MM.1S (cell line): ENCODE data around the gene CKLF.

ENCODE experiments used
- DNase-seq: peaks from one replicate; pipeline ENCODE4 v3.0.0-alpha.2; 2015
- H2AFZ ChIP-seq: fragments of 300-600 bp; sonication (generic); 2 replicates; pipeline ENCODE4 v1.6.0; 2016; ENCODE audit warnings: antibody characterized with exemption, low read length
- H3F3A ChIP-seq: fragments of 300-600 bp; sonication (generic); 2 replicates; pipeline ENCODE4 v1.6.1; 2016; ENCODE audit warnings: mild to moderate bottlenecking, antibody characterized with exemption, low read length, moderate library complexity, mixed read lengths; ENCODE audit not compliant: insufficient read depth
- H3K27ac ChIP-seq: fragments of 300-600 bp; sonication (generic); 2 replicates; pipeline ENCODE4 v1.5.1; 2016; ENCODE audit warnings: mild to moderate bottlenecking, low read length
- H3K27me3 ChIP-seq: fragments of 300-600 bp; sonication (generic); replicated peaks from 2 replicates; pipeline ENCODE4 v1.6.0; 2016; ENCODE audit warnings: low read length; ENCODE audit not compliant: insufficient read depth
- H3K36me3 ChIP-seq: fragments of 300-600 bp; sonication (generic); replicated peaks from 2 replicates; pipeline ENCODE4 v1.6.1; 2016; ENCODE audit warnings: mild to moderate bottlenecking, low read length, mixed read lengths; ENCODE audit not compliant: insufficient read depth
- H3K4me1 ChIP-seq: fragments of 300-600 bp; sonication (generic); 2 replicates; pipeline ENCODE4 v1.6.1; 2016; ENCODE audit warnings: low read length, mixed read lengths
- H3K4me2 ChIP-seq: fragments of 300-600 bp; sonication (generic); 2 replicates; pipeline ENCODE4 v1.6.0; 2016; ENCODE audit warnings: low read depth, low read length
- H3K4me3 ChIP-seq: fragments of 300-600 bp; sonication (generic); 2 replicates; pipeline ENCODE4 v1.5.1; 2016; ENCODE audit warnings: low read length, mixed read lengths
- H3K79me2 ChIP-seq: fragments of 300-600 bp; sonication (generic); 2 replicates; pipeline ENCODE4 v1.6.1; 2016; ENCODE audit warnings: mixed run types, low read length, mixed read lengths
- H3K9ac ChIP-seq: fragments of 300-600 bp; sonication (generic); 2 replicates; pipeline ENCODE4 v1.6.1; 2016; ENCODE audit warnings: low read length, mixed read lengths
- H3K9me2 ChIP-seq: fragments of 300-600 bp; sonication (generic); replicated peaks from 2 replicates; pipeline ENCODE4 v1.6.1; 2016; ENCODE audit warnings: mild to moderate bottlenecking, low read length, mixed read lengths; ENCODE audit not compliant: insufficient read depth
- H3K9me3 ChIP-seq: fragments of 300-600 bp; sonication (generic); replicated peaks from 2 replicates; pipeline ENCODE4 v1.6.1; 2016; ENCODE audit warnings: mild to moderate bottlenecking, low read length, mixed read lengths; ENCODE audit not compliant: insufficient read depth
- H4K20me1 ChIP-seq: fragments of 300-600 bp; sonication (generic); 2 replicates; pipeline ENCODE4 v1.6.1; 2016; ENCODE audit warnings: mild to moderate bottlenecking, low read length, moderate library complexity, mixed read lengths; ENCODE audit not compliant: insufficient read depth
- EZH2 ChIP-seq: fragments of 300-600 bp; sonication (generic); optimal IDR thresholded peaks from 2 replicates; pipeline ENCODE3; 2017; ENCODE audit warnings: low read depth, mild to moderate bottlenecking, antibody characterized with exemption, low read length, mixed read lengths
- EZH2phosphoT487 ChIP-seq: fragments of 300-600 bp; sonication (generic); IDR thresholded peaks from 2 replicates; pipeline ENCODE4 v1.6.1; 2018; ENCODE audit warnings: antibody characterized with exemption, low read length
- TF ChIP-seq, protein P1 (sequence below): fragments of 300-600 bp; sonication (generic); IDR thresholded peaks from 2 replicates; pipeline ENCODE4 v1.5.1; 2016; ENCODE audit warnings: antibody characterized with exemption, low read length, mixed read lengths

Gene CKLF

DNA sequence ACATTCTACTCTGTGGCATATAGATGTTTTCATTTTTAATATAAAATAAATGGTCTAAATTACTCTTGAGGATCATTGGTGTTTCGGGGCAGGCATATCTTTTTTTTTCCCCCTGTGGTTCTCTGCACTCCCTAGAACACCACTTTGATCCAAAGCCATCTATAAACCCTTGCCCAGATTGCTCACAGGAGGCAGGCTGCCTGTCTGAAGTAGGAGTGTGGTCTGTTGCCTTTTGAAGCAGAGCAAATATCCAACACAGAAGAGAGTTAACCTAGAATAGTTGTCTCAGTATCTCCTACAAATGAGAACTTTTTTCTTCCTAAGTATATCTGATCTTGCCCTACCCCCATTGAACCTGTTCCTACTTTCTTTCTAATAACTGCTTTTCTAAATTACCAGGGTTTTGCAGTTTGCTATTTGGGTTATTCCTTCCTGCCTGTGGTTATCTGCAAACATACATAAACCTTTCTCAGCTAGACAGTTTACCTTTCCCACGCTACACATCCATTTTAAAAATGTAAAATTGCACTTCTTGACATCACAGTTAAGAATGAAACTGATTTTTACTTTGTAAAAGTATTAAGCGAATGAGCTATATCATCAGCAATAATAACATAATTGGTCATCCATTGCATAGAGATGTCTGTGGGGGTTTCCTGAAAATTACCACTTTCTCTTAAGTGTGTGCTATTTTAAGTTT, 9.2 kb downstream of the CKLF start:
- Histone ChIP-seq H3K9ac (no peak overlapping the region), H3K36me3 (peaks cover 27% of the 10 kb centered on the region), H3K4me2 (no peak overlapping the region), H3K79me2 (peaks cover 95% of the 10 kb centered on the region), H3F3A (no peaks in the 10 kb centered on the region), H4K20me1 (peaks cover 10% of the 10 kb centered on the region; the same call in 1 of the 2 replicates), H2AFZ (no peak overlapping the region), H3K9me2 (no peaks in the 10 kb centered on the region), H3K4me3 (no peak overlapping the region), H3K4me1 (peaks cover 4% of the 10 kb centered on the region; the same call in 1 of the 2 replicates), H3K27ac (no peak overlapping the region), H3K9me3 (no peaks in the 10 kb centered on the region), H3K27me3 (no peaks in the 10 kb centered on the region)
- DNase-seq = no peak
- TF ChIP-seq, protein P1, sequence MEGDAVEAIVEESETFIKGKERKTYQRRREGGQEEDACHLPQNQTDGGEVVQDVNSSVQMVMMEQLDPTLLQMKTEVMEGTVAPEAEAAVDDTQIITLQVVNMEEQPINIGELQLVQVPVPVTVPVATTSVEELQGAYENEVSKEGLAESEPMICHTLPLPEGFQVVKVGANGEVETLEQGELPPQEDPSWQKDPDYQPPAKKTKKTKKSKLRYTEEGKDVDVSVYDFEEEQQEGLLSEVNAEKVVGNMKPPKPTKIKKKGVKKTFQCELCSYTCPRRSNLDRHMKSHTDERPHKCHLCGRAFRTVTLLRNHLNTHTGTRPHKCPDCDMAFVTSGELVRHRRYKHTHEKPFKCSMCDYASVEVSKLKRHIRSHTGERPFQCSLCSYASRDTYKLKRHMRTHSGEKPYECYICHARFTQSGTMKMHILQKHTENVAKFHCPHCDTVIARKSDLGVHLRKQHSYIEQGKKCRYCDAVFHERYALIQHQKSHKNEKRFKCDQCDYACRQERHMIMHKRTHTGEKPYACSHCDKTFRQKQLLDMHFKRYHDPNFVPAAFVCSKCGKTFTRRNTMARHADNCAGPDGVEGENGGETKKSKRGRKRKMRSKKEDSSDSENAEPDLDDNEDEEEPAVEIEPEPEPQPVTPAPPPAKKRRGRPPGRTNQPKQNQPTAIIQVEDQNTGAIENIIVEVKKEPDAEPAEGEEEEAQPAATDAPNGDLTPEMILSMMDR = no peak
- TF ChIP-seq EZH2 (no peak), EZH2phosphoT487 (no peak)

DNA sequence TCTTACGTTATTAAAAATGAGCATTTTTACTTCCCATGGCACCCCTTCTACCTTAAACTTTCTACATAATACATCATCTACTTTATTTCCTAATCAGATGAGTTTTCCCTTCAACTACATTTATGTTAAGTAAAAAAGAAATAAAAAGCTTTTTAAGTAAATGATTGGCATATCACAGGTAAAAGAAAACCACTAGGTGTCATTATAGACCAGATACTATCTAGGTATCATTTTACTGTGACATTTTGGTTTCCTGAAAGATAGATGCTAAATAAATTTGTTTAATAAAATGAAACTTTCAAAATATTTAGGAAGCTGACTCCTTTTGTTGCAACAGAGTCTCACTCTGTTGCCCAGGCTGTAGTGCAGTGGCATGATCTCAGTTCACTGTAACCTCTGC, 10.0 kb downstream of the CKLF start:
- Histone ChIP-seq H2AFZ (no peak overlapping the region), H3K36me3 (peaks cover 27% of the 10 kb centered on the region), H3K27me3 (no peaks in the 10 kb centered on the region), H4K20me1 (peaks cover 8% of the 10 kb centered on the region; the same call in 1 of the 2 replicates), H3K9ac (no peak overlapping the region), H3K4me2 (no peak overlapping the region), H3K4me1 (peaks cover 4% of the 10 kb centered on the region; the same call in 1 of the 2 replicates), H3K9me2 (no peaks in the 10 kb centered on the region), H3F3A (no peaks in the 10 kb centered on the region), H3K4me3 (no peak overlapping the region), H3K9me3 (no peaks in the 10 kb centered on the region), H3K79me2 (peaks cover 87% of the 10 kb centered on the region), H3K27ac (no peak overlapping the region)
- TF ChIP-seq, protein P1 = peak; percentile 20; the same call in 1 of the 2 replicates
- no peak for TF ChIP-seq EZH2phosphoT487
- no peak for DNase-seq

DNA sequence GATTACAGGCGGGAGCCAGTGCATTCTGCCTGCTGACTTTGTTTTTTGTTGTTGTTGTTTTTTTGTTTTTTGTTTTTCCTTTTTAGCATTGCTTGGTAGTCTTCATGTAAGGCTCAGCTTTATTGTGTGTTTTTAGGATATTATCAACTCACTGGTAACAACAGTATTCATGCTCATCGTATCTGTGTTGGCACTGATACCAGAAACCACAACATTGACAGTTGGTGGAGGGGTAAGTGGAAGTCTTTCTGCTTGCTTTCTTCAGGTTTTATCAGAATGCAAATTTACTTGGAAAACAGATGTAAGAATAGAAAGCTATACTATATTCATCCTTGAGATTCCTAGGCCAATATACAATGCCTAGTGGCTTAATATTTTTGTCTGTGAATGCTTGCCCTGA, 10.6 kb downstream of the CKLF start:
- peaks cover 27% of the 10 kb centered on the region for H3K36me3 ChIP-seq
- no peak overlapping the region for H3K9ac ChIP-seq
- H3K9me2 ChIP-seq = no peaks in the 10 kb centered on the region
- H3K4me3 ChIP-seq = no peak overlapping the region
- H3F3A ChIP-seq = no peaks in the 10 kb centered on the region
- no peak overlapping the region for H2AFZ ChIP-seq
- H3K79me2 ChIP-seq = peaks cover 81% of the 10 kb centered on the region
- H4K20me1 ChIP-seq = peaks cover 6% of the 10 kb centered on the region; the same call in 1 of the 2 replicates
- no peaks in the 10 kb centered on the region for H3K9me3 ChIP-seq
- H3K4me2 ChIP-seq = no peak overlapping the region
- H3K27ac ChIP-seq = no peak overlapping the region
- no peak for DNase-seq
- peaks cover 4% of the 10 kb centered on the region; the same call in 1 of the 2 replicates for H3K4me1 ChIP-seq
- TF ChIP-seq, protein P1 = no peak
- no peak for TF ChIP-seq EZH2phosphoT487
- no peak for TF ChIP-seq EZH2
- H3K27me3 ChIP-seq = no peaks in the 10 kb centered on the region
